Measurements from ENCODE around the gene TATDN2. TPM values are rescaled to one million over a fixed set of nuclear protein-coding genes. Genes with fewer than 3 reads are reported as not detected.

TATDN2 gene
- total and polyA plus RNA-seq, 2 experiments from 2014 or later, result 4.8 to 19.1 TPM

DNA sequence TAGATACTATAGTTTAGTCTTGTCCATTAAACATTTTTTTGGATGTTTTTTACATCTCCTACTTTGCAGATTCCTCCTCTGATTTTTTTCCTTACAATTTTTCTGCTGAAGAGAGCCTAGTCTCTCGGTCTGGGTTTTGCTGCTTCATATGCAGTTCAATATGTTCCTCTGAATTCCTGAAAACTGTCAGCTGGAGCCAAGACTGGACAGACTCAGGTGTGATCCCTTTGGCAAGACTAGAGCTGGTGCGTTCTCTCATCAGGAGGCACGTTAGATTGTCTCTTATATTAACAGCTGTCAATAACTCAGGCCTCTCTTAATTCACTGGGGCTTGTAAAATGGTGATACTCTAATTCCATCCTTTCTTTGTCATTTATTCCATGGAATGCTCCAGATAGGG is 57.9 kb downstream of the TATDN2 start:
- Mint-ChIP-seq H3K27me3 (ENCODE audit: insufficient read depth, low read depth, poor library complexity) (peaks cover 7% of the 10 kb centered on the region), H3K4me3 (no peak overlapping the region), H3K27ac (no peak overlapping the region), H3K36me3 (ENCODE audit: low read depth) (peaks cover 90% of the 10 kb centered on the region), H3K4me1 (peaks cover 3% of the 10 kb centered on the region; the same call in 1 of the 3 replicates), H3K9me3 (no peaks in the 10 kb centered on the region; the same call in 2 of the 3 replicates)
- H2AFZ ChIP-seq, result no peak overlapping the region
- no peak overlapping the region for H3K4me3 ChIP-seq
- H3K4me2 ChIP-seq, result no peak overlapping the region
- DNase-seq (ENCODE audit: low spot score) (no peak), ATAC-seq (no peak)
- H4K20me1 ChIP-seq (replicated peaks; ENCODE audit: insufficient read depth), result peaks cover 15% of the 10 kb centered on the region
- H3K27ac ChIP-seq (ENCODE audit: low read depth), result no peak overlapping the region
- H3K36me3 ChIP-seq (ENCODE audit: insufficient read depth), result peaks cover 59% of the 10 kb centered on the region
- no peaks in the 10 kb centered on the region for H3K79me2 ChIP-seq (replicated peaks; ENCODE audit: insufficient read depth)
- no peaks in the 10 kb centered on the region for H3K27me3 ChIP-seq (ENCODE audit: insufficient read depth)
- H3K9me2 ChIP-seq (ENCODE audit: insufficient read depth), result no peaks in the 10 kb centered on the region
- no peaks in the 10 kb centered on the region for H3F3A ChIP-seq (replicated peaks; ENCODE audit: low read depth)
- TF ChIP-seq REST (IDR thresholded peaks at IDR 0.05; ENCODE audit: unreplicated experiment) (no peak), EZH2phosphoT487 (IDR thresholded peaks at IDR 0.05; ENCODE audit: unreplicated experiment) (no peak), EZH2 (IDR thresholded peaks at IDR 0.05; ENCODE audit: low read depth, unreplicated experiment) (no peak), NANOG (IDR thresholded peaks at IDR 0.05; ENCODE audit: borderline replicate concordance) (no peak), ZNF114 (CRISPR knock-in tag; IDR thresholded peaks at IDR 0.05) (no peak), JUNB (IDR thresholded peaks at IDR 0.05; ENCODE audit: unreplicated experiment) (no peak), CTCF (conservative IDR thresholded peaks at IDR 0.05; ENCODE audit: low read depth in 2 of 2) (no peak), STAT1 (IDR thresholded peaks at IDR 0.05; ENCODE audit: unreplicated experiment) (no peak), ZNF331 (CRISPR knock-in tag; IDR thresholded peaks at IDR 0.05; ENCODE audit: low read depth) (no peak), CREB1 (CRISPR knock-in tag; IDR thresholded peaks at IDR 0.05; ENCODE audit: low read depth) (no peak), POLR2AphosphoS5 (IDR thresholded peaks at IDR 0.05; ENCODE audit: low read depth) (no peak)
- TF ChIP-seq, protein P1, sequence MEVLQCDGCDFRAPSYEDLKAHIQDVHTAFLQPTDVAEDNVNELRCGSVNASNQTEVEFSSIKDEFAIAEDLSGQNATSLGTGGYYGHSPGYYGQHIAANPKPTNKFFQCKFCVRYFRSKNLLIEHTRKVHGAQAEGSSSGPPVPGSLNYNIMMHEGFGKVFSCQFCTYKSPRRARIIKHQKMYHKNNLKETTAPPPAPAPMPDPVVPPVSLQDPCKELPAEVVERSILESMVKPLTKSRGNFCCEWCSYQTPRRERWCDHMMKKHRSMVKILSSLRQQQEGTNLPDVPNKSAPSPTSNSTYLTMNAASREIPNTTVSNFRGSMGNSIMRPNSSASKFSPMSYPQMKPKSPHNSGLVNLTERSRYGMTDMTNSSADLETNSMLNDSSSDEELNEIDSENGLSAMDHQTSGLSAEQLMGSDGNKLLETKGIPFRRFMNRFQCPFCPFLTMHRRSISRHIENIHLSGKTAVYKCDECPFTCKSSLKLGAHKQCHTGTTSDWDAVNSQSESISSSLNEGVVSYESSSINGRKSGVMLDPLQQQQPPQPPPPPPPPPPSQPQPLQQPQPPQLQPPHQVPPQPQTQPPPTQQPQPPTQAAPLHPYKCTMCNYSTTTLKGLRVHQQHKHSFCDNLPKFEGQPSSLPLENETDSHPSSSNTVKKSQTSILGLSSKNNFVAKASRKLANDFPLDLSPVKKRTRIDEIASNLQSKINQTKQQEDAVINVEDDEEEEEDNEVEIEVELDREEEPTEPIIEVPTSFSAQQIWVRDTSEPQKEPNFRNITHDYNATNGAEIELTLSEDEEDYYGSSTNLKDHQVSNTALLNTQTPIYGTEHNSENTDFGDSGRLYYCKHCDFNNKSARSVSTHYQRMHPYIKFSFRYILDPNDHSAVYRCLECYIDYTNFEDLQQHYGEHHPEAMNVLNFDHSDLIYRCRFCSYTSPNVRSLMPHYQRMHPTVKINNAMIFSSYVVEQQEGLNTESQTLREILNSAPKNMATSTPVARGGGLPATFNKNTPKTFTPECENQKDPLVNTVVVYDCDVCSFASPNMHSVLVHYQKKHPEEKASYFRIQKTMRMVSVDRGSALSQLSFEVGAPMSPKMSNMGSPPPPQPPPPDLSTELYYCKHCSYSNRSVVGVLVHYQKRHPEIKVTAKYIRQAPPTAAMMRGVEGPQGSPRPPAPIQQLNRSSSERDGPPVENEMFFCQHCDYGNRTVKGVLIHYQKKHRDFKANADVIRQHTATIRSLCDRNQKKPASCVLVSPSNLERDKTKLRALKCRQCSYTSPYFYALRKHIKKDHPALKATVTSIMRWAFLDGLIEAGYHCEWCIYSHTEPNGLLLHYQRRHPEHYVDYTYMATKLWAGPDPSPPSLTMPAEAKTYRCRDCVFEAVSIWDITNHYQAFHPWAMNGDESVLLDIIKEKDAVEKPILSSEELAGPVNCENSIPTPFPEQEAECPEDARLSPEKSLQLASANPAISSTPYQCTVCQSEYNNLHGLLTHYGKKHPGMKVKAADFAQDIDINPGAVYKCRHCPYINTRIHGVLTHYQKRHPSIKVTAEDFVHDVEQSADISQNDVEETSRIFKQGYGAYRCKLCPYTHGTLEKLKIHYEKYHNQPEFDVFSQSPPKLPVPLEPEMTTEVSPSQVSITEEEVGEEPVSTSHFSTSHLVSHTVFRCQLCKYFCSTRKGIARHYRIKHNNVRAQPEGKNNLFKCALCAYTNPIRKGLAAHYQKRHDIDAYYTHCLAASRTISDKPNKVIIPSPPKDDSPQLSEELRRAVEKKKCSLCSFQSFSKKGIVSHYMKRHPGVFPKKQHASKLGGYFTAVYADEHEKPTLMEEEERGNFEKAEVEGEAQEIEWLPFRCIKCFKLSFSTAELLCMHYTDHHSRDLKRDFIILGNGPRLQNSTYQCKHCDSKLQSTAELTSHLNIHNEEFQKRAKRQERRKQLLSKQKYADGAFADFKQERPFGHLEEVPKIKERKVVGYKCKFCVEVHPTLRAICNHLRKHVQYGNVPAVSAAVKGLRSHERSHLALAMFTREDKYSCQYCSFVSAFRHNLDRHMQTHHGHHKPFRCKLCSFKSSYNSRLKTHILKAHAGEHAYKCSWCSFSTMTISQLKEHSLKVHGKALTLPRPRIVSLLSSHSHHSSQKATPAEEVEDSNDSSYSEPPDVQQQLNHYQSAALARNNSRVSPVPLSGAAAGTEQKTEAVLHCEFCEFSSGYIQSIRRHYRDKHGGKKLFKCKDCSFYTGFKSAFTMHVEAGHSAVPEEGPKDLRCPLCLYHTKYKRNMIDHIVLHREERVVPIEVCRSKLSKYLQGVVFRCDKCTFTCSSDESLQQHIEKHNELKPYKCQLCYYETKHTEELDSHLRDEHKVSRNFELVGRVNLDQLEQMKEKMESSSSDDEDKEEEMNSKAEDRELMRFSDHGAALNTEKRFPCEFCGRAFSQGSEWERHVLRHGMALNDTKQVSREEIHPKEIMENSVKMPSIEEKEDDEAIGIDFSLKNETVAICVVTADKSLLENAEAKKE (CRISPR knock-in tag; IDR thresholded peaks at IDR 0.05), result no peak
- TF ChIP-seq, protein P2, sequence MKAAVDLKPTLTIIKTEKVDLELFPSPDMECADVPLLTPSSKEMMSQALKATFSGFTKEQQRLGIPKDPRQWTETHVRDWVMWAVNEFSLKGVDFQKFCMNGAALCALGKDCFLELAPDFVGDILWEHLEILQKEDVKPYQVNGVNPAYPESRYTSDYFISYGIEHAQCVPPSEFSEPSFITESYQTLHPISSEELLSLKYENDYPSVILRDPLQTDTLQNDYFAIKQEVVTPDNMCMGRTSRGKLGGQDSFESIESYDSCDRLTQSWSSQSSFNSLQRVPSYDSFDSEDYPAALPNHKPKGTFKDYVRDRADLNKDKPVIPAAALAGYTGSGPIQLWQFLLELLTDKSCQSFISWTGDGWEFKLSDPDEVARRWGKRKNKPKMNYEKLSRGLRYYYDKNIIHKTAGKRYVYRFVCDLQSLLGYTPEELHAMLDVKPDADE (IDR thresholded peaks at IDR 0.05), result no peak
- no peaks in the 10 kb centered on the region for H3K4me1 ChIP-seq (ENCODE audit: insufficient read depth)

Data from GM23338 (cell line).